Measurements from ENCODE around the gene RAPGEF4.

The RAPGEF4 gene

DNA sequence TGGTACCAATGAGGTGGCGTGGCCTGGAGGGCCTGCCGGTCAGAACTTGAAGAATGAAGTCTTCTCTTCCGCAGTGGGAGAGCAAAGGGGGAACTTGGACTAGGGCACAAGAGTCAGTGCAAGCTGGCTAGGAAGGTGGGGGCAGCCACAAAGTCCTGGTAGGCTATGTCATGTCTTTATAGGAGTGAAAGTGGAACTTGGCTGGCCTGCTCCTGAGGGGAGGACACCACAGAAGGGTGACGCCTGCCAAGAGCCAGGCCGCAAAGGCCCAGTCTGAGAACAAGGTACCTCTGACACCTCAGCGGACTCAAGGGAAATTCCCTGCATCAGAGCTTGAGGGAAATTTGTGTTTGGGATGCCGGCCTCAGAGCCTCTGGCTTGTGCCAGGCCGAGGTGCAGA lies 307.8 kb downstream of the RAPGEF4 start (continued):
- TF ChIP-seq, protein P1, sequence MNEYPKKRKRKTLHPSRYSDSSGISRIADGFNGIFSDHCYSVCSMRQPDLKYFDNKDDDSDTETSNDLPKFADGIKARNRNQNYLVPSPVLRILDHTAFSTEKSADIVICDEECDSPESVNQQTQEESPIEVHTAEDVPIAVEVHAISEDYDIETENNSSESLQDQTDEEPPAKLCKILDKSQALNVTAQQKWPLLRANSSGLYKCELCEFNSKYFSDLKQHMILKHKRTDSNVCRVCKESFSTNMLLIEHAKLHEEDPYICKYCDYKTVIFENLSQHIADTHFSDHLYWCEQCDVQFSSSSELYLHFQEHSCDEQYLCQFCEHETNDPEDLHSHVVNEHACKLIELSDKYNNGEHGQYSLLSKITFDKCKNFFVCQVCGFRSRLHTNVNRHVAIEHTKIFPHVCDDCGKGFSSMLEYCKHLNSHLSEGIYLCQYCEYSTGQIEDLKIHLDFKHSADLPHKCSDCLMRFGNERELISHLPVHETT (tag by site-specific recombination; IDR thresholded peaks at IDR 0.05) = no peak
- TF ChIP-seq KLF8 (tag by site-specific recombination; IDR thresholded peaks at IDR 0.05) (no peak), YY1 (tag by site-specific recombination; IDR thresholded peaks at IDR 0.05) (no peak), ZNF16 (tag by site-specific recombination; IDR thresholded peaks at IDR 0.05; ENCODE audit: low read depth) (no peak), RBAK (tag by site-specific recombination; IDR thresholded peaks at IDR 0.05) (no peak)
- TF ChIP-seq, protein P2, sequence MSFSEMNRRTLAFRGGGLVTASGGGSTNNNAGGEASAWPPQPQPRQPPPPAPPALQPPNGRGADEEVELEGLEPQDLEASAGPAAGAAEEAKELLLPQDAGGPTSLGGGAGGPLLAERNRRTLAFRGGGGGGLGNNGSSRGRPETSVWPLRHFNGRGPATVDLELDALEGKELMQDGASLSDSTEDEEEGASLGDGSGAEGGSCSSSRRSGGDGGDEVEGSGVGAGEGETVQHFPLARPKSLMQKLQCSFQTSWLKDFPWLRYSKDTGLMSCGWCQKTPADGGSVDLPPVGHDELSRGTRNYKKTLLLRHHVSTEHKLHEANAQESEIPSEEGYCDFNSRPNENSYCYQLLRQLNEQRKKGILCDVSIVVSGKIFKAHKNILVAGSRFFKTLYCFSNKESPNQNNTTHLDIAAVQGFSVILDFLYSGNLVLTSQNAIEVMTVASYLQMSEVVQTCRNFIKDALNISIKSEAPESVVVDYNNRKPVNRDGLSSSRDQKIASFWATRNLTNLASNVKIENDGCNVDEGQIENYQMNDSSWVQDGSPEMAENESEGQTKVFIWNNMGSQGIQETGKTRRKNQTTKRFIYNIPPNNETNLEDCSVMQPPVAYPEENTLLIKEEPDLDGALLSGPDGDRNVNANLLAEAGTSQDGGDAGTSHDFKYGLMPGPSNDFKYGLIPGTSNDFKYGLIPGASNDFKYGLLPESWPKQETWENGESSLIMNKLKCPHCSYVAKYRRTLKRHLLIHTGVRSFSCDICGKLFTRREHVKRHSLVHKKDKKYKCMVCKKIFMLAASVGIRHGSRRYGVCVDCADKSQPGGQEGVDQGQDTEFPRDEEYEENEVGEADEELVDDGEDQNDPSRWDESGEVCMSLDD (tag by site-specific recombination; IDR thresholded peaks at IDR 0.05) = no peak
- TF ChIP-seq, protein P3, sequence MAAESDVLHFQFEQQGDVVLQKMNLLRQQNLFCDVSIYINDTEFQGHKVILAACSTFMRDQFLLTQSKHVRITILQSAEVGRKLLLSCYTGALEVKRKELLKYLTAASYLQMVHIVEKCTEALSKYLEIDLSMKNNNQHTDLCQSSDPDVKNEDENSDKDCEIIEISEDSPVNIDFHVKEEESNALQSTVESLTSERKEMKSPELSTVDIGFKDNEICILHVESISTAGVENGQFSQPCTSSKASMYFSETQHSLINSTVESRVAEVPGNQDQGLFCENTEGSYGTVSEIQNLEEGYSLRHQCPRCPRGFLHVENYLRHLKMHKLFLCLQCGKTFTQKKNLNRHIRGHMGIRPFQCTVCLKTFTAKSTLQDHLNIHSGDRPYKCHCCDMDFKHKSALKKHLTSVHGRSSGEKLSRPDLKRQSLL (tag by site-specific recombination; IDR thresholded peaks at IDR 0.05) = no peak

DNA sequence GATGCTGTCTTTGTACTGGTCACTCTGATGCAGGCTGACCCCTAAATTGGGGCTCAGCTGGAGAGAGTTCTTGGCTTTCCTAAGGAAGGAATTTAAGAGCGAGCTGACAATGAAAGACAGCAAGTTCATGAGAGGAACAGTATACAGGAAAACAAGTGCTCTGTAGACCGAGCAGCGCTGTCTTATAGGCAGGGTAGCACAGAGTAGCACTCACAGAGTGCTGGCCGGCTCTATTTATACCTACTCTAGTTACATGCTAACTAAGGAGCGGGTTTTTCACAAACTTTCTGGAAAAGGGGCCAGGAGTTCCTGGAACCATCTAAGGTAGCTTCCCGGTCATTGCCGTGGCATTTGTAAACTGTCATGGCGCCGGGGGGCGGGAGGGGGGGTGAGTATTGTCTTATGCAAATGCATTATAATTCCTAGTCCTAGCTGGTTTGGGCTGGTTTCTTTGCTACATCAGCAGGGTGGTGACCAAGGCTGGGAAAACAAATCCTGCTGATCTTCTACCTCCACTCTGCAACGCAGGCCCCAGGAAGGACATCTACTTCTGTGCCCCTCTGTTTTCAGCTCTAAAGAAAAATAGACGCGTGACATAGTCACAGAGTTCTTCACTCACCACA lies 308.4 kb downstream of the RAPGEF4 start:
- ChIA-PET CTCF (interaction anchor here (0.7 to 2.5 kb wide), 3 partner anchors 16 to 238 kb away, joined by 3 to 17 read pairs (median 3); no protein-coding TSS in a partner anchor), POLR2A (interaction anchor here (0.6 kb wide), 1 partner anchor 151 kb away, joined by 4 read pairs; no protein-coding TSS in a partner anchor)
- H3K27ac ChIP-seq (ENCODE audit: extremely low read depth, low read depth, low read length) = no peak overlapping the region
- no peaks in the 10 kb centered on the region for H3K9me3 ChIP-seq (ENCODE audit: control insufficient read depth, insufficient read depth, low read depth, low read length)
- no peak overlapping the region for H3K4me3 ChIP-seq (ENCODE audit: low read depth, low read length)
- no peak for TF ChIP-seq ZNF707 (tag by site-specific recombination; IDR thresholded peaks at IDR 0.05)
- TF ChIP-seq KLF1 (tag by site-specific recombination; IDR thresholded peaks at IDR 0.05) = no peak
- TF ChIP-seq ZSCAN23 (tag by site-specific recombination; IDR thresholded peaks at IDR 0.05) = no peak
- no peak for TF ChIP-seq WT1 (tag by site-specific recombination; IDR thresholded peaks at IDR 0.05)
- no peak for TF ChIP-seq PATZ1 (tag by site-specific recombination; IDR thresholded peaks at IDR 0.05)
- TF ChIP-seq MZF1 (tag by site-specific recombination; IDR thresholded peaks at IDR 0.05; ENCODE audit: borderline replicate concordance) = no peak
- TF ChIP-seq ZBTB17 (tag by site-specific recombination; IDR thresholded peaks at IDR 0.05) = no peak
- TF ChIP-seq, protein P1 (tag by site-specific recombination; IDR thresholded peaks at IDR 0.05) = no peak
- TF ChIP-seq ZBTB8A (tag by site-specific recombination; IDR thresholded peaks at IDR 0.05) = no peak
- H3K36me3 ChIP-seq (ENCODE audit: control insufficient read depth in 2 of 2, insufficient read depth in 1 of 2, low read length in 2 of 2) = no peaks in the 10 kb centered on the region
- H3K4me1 ChIP-seq (ENCODE audit: control insufficient read depth, insufficient read depth, low read length) = 0 out of 2 replicates have a peak, but pooled peaks cover 5% of the 10 kb centered on the region
